G401.6 (cell line): ENCODE data around the gene UBE2H.

Experiments used
- FAIRE-seq: peaks from 2 replicates; lab custom pipeline; 2012; peaks lifted over from hg19 to GRCh38; lab: Jason Lieb, UNC

Gene UBE2H

DNA sequence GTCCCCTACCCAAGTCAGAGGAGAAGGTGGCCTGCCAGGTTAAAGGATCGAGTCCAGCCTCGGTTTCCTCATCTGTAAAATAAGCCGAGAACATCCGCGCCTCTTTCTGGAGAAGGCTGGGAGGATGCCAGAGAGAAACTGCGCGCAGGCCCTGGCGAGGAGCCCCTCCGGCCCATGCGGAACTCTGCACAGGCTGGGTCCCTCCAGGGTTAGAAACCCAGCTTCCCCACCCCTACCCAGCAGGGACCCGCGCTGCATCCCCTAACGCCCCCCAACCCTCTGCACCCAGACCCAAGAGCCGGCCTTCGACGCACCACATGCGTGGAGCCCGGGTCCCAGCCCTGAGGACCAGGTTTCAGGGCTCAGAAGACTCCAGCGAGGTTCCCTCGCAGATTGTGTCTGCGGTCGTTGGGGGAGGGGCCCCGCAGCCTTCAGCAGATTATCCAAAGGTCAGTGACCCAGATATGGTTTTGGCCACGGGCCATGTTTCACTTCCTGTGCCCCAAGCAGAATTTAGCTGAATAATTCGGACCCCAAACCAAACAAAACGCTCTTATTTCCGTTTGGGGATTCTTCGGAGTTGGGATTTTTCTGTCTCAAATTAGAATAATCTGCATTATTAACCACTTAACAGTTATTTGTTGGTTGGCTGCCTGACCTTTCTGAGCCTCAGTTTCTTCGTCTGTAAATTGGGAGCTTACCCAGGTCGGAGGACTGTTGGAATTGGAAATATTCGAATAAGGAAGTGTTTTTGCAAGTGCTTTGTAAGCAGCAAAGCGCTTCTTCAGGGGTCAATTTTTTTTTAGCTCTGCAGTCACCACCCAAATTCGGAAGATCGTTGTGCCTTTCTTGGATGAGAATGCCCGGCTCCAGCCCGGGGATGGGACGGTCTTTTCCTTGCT is 167.7 kb downstream of the UBE2H start:
- no peak for FAIRE-seq

DNA sequence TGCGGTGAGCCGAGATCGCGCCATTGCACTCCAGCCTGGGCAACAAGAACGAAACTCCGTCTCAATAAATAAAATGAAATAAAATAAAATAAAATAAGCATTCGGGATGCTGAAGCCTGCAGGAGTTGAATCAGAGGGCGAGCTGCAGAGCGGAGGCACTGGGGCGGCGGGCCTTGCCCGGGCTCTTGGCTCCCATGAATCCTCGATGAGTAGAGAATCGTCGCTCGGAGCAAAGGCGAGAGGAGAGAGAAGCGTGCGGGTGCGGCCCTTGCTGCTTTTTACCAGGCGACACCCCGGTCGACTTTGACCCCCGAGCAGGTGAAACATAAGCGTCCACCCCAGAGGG is 168.3 kb downstream of the UBE2H start:
- FAIRE-seq = no peak

DNA sequence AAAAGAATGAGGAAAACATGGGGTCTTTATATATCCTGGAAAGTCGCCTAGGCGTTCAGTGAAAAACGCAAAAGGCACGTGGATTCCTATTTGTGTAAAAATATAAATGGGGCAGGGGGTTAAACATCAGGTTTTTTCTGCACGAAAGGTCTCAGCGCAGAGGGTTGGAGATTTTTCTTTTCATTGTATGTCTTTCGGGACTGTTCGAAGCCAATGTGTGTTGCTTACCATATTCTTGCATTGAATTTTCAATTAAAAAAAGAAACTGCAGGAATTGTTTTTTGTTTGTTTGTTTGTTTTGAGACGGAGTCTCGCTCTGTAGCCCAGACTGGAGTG is 169.2 kb downstream of the UBE2H start:
- no peak for FAIRE-seq

DNA sequence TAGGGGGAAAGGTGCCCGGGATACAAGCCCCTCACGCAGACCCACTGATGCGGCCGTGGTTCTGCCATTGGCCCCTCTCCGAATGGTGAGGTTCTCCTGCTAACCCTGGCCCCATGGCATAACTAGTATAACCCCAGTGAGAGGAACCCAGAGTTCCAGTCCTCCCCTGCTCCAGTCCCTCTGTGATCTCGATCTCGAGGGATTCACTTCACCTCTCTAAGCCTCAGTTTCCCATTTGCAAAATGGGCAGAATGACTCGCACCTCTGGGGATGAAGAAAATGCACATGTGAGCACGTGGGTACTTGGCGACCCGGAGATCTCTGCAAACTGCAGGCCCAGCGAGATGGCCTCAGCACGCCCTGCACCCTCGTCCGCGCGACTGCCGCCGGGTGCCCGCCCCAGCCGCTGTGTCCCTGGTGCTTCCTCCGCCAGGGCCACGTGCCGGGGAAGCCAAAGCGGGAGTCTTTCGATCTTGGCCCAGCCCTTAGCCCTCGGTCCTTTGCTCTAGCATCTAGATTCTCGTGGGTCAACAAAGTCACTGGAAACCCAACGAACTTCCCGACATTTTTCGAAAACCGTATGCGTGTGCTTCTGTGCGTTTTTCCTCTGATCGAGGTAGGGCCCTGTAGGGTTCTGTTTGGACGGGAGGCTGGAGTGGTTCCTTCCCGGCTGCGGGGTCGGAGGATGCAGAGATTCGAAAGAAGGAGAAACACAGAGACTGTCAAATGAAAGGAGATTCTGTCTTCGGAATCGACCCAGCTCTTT is 169.8 kb downstream of the UBE2H start:
- FAIRE-seq = no peak

DNA sequence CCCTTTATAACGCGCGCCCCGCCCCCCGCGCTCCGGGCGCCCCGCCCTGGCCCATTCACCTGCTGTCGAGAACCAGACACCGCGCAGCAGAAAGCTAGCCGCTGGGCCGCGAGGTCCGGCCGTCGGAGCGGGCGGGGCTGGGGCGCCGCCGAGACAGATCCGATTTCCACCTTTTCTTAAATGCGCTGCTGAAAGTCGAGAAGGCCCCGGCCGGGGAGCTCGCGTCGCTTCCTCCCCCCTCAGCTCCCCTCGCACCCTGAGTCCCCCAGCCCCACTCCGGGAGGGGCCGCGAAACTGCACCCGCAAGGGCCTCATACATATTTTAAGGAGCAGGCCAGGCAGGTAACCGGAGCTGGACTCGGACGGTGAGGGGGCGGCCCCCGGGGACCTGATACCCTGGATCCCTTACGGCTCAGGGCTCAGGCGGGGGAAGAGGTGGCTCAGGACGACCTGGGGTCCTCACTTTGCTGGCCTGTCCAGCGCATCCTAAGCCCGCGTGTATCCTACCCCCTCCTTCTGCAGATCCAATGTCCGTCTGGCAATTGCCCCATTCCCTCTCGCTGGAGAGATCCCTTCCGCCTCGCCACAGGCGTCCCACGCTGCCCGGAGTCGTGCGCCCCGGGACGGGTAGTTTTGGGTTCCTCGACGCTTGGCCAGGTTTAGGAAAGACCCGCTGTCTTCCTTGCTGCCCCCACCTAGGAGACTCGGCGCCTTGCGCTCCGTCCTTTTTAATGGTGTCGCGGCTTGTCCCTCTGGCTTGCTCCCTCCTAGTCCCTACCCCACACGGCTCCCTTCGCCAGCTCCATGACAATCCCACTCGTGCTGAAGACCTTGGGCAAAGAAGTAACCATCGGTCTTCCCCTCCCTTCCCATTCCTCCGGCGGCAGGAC is 170.6 kb downstream of the UBE2H start:
- no peak for FAIRE-seq

DNA sequence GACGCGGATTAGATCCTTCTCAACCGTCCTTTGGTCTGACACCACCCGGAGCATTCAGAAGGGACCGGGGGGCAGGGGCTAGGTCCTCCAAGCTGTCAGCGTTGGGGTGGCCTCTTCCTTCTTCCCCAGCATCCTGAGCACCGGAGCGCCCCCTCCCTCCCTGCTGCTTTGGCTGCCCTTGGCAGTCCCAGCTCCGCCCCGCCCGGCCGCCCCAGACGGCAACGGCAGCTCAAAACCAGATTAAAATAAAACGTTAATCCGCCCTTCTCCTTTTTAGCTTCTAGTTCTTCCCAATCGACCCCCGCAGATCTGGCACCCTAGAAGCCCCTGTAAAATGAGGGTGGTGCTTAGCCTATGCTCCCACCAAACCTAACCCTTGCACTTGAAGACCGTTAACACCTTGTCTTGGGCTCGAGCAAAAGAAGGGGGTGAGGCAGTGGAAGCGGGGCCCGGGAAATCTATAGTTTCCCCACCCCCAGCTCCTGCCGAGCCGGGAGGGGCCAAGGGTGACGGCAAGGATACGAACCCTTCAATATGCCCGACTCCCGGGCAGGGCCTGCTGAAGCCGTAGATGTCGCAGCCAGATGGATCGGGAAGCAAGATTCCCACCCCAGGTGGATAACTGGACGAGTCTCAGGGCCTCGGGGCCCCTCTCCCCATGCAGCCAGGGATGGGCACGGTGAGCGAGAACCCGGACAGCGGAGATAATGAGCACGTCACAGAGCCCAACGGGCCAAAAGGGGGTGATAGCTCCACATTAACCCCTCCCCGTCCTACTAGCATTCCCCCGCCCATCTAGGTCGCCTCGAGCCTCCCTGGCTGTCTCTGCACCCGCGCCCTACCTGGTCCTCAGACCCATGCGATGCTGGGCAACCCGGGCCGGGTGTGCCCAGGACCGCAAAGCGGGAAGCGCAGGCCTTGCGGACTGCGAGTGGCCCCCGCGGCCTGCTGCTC is 171.5 kb downstream of the UBE2H start:
- FAIRE-seq = no peak
